Measurements from ENCODE around the gene SLC29A2. TPM values are rescaled to one million over a fixed set of nuclear protein-coding genes. Genes with fewer than 3 reads are reported as not detected.

The SLC29A2 gene
- total RNA-seq, 1 experiment from 2014 or later, result 30.3 TPM

- Mint-ChIP-seq H3K27ac (ENCODE audit: unreplicated experiment) (peak overlapping the region; percentile 17), H3K9me3 (ENCODE audit: unreplicated experiment) (no peaks in the 10 kb centered on the region), H3K36me3 (ENCODE audit: insufficient read depth, unreplicated experiment) (peaks cover 80% of the 10 kb centered on the region), H3K4me1 (ENCODE audit: low read depth, unreplicated experiment) (peaks cover 9% of the 10 kb centered on the region), H3K27me3 (ENCODE audit: insufficient read depth, unreplicated experiment) (no peaks in the 10 kb centered on the region), H3K4me3 (ENCODE audit: unreplicated experiment) (peak overlapping the region; percentile 69)
- Histone ChIP-seq H3K36me3 (ENCODE audit: control insufficient read depth, insufficient read depth, low read length) (peaks cover 3% of the 10 kb centered on the region; the same call in 1 of the 2 replicates), H3K4me3 (ENCODE audit: low read depth, low read length) (no peak overlapping the region), H3K27me3 (replicated peaks; ENCODE audit: control insufficient read depth, insufficient read depth, low read length) (no peaks in the 10 kb centered on the region), H3K4me1 (peaks cover 14% of the 10 kb centered on the region), H3K9me3 (no peaks in the 10 kb centered on the region)
- CTCF ChIA-PET, result interaction anchor here (0.6 kb wide), 1 partner anchor 55 kb away, joined by 3 read pairs; no protein-coding TSS in a partner anchor
- no peak for TF ChIP-seq CTCF (IDR thresholded peaks at IDR 0.05; ENCODE audit: insufficient read depth in 1 of 2, low read depth in 1 of 2, low read length in 1 of 2, severe bottlenecking in 1 of 2, unreplicated experiment in 1 of 2)
- intact Hi-C loops (cut with micrococcal nuclease; ENCODE audit: unreplicated experiment), result no loop called here
- no TSS peak for BruUV-seq (replicated peaks)
- POLR2A ChIA-PET, result no interaction called here
- DNase-seq, result peak in 1 of 2 experiments; percentile 43
These were observed 3.8 kb downstream of the SLC29A2 start for GRCh38 chr11:66367561-66368312.

GRCh38 chr11:66366844-66367477 is 4.6 kb downstream of the SLC29A2 start:
- POLR2A ChIA-PET, result no interaction called here
- intact Hi-C loops (cut with micrococcal nuclease; ENCODE audit: unreplicated experiment), result no loop called here

More at GRCh38 chr11:66366844-66367477, 4.6 kb downstream of the SLC29A2 start:
- peak in 1 of 2 experiments; percentile 30 for DNase-seq
- Mint-ChIP-seq H3K9me3 (ENCODE audit: unreplicated experiment) (no peaks in the 10 kb centered on the region), H3K4me3 (ENCODE audit: unreplicated experiment) (no peak overlapping the region), H3K27me3 (ENCODE audit: insufficient read depth, unreplicated experiment) (no peaks in the 10 kb centered on the region), H3K36me3 (ENCODE audit: insufficient read depth, unreplicated experiment) (peaks cover 84% of the 10 kb centered on the region), H3K4me1 (ENCODE audit: low read depth, unreplicated experiment) (peaks cover 9% of the 10 kb centered on the region), H3K27ac (ENCODE audit: unreplicated experiment) (peak overlapping the region; percentile 57)
- TF ChIP-seq CTCF (IDR thresholded peaks at IDR 0.05; ENCODE audit: insufficient read depth in 1 of 2, low read depth in 1 of 2, low read length in 1 of 2, severe bottlenecking in 1 of 2, unreplicated experiment in 1 of 2), result no peak
- Histone ChIP-seq H3K9me3 (no peaks in the 10 kb centered on the region), H3K4me1 (peaks cover 10% of the 10 kb centered on the region), H3K27me3 (replicated peaks; ENCODE audit: control insufficient read depth, insufficient read depth, low read length) (no peaks in the 10 kb centered on the region), H3K4me3 (ENCODE audit: low read depth, low read length) (no peak overlapping the region), H3K36me3 (ENCODE audit: control insufficient read depth, insufficient read depth, low read length) (peaks cover 3% of the 10 kb centered on the region; the same call in 1 of the 2 replicates)
- CTCF ChIA-PET, result interaction anchor here (0.6 kb wide), 1 partner anchor 54 kb away, joined by 3 read pairs; no protein-coding TSS in a partner anchor
- BruUV-seq (replicated peaks), result no TSS peak

All from Caco-2 (cell line).